GM12878 (cell line): Measurements from ENCODE around the gene NCLN. TPM values are rescaled to one million over a fixed set of nuclear protein-coding genes. Genes with fewer than 3 reads are reported as not detected.
A peak's percentile ranks its signal among the peaks of the same experiment; 100 is the strongest.

Source experiments
- ASH2L ChIP-seq: fragments of 300-600, 200-600 bp; sonication (generic); IDR thresholded peaks from 2 replicates; pipeline ENCODE4 v1.6.1; 2017; ENCODE audit warnings: low read depth, mild to moderate bottlenecking, borderline replicate concordance
- BMI1 ChIP-seq: fragments of 450-650 bp; IDR thresholded peaks from 2 replicates; pipeline ENCODE4 v1.6.1; 2016; ENCODE audit warnings: mild to moderate bottlenecking, moderate library complexity, borderline replicate concordance
- BRCA1 ChIP-seq: IDR thresholded peaks from 2 replicates; pipeline ENCODE4 v1.6.1; 2011; ENCODE audit warnings: low read depth, low read length, improper control_type of control experiment
- CHD2 ChIP-seq: IDR thresholded peaks from 2 replicates; pipeline ENCODE4 v1.6.1; 2011; ENCODE audit warnings: low read depth, low read length, improper control_type of control experiment, borderline replicate concordance
- CHD4 ChIP-seq: fragments of 200-600 bp; sonication (generic); IDR thresholded peaks from 2 replicates; pipeline ENCODE4 v1.6.1; 2016; ENCODE audit warnings: mild to moderate bottlenecking
- DPF2 ChIP-seq: fragments of 450-650 bp; IDR thresholded peaks from 2 replicates; pipeline ENCODE4 v1.6.1; 2017; ENCODE audit warnings: mild to moderate bottlenecking
- HDGF ChIP-seq: fragments of 450-650 bp; IDR thresholded peaks from 2 replicates; pipeline ENCODE4 v1.6.1; 2016; ENCODE audit warnings: antibody characterized with exemption
- KAT2A ChIP-seq: conservative IDR thresholded peaks from 2 replicates; pipeline ENCODE4 v1.6.1; 2011; ENCODE audit warnings: low read depth, low read length; ENCODE audit not compliant: control insufficient read depth
- KDM1A ChIP-seq: fragments of 200-600 bp; sonication (generic); IDR thresholded peaks from 2 replicates; pipeline ENCODE4 v1.6.1; 2016; ENCODE audit warnings: borderline replicate concordance
- MEF2B ChIP-seq: fragments of 450-650 bp; IDR thresholded peaks from 2 replicates; pipeline ENCODE4 v1.6.1; 2018; ENCODE audit warnings: mild to moderate bottlenecking, moderate library complexity; ENCODE audit not compliant: partially characterized antibody, poor library complexity, severe bottlenecking
- MYB ChIP-seq: fragments of 150-350 bp; IDR thresholded peaks from 2 replicates; pipeline ENCODE4 v1.6.1; 2014; ENCODE audit warnings: mild to moderate bottlenecking, low read depth, low read length, borderline replicate concordance
- POLR2AphosphoS2 ChIP-seq: IDR thresholded peaks from 2 replicates; pipeline ENCODE4 v1.6.1; 2011; ENCODE audit warnings: low read depth, mild to moderate bottlenecking, low read length, improper control_type of control experiment, moderate library complexity
- STAT3 ChIP-seq: IDR thresholded peaks from 2 replicates; pipeline ENCODE4 v1.6.1; 2011; ENCODE audit warnings: low read depth, low read length, improper control_type of control experiment
- TARDBP ChIP-seq: IDR thresholded peaks from 2 replicates; pipeline ENCODE4 v1.6.1; 2016; ENCODE audit warnings: borderline replicate concordance
- TCF12 ChIP-seq: IDR thresholded peaks from 2 replicates; pipeline ENCODE4 v1.6.1; 2011; ENCODE audit warnings: low read depth, mild to moderate bottlenecking, low read length
- TCF3 ChIP-seq: IDR thresholded peaks from 2 replicates; pipeline ENCODE4 v1.6.1; 2012; ENCODE audit warnings: low read depth, mild to moderate bottlenecking, low read length, borderline replicate concordance; ENCODE audit not compliant: insufficient read depth
- YY1 ChIP-seq: IDR thresholded peaks from 2 replicates; pipeline ENCODE4 v1.6.1; 2011; ENCODE audit warnings: low read depth, mild to moderate bottlenecking, low read length
- ZNF24 ChIP-seq: fragments of 450-650 bp; IDR thresholded peaks from 2 replicates; pipeline ENCODE4 v1.6.1; 2017; ENCODE audit warnings: antibody characterized with exemption, mild to moderate bottlenecking
- polyA plus RNA-seq, 11 experiments: library from polyadenylated mRNA; depleted of rRNA in 4 of 11; unstranded in 6 of 11; stranded (reverse) in 5 of 11; fragments of >200 nt; fragmentation: Nextera tagmentation in 4 of 11; fragmentation: Illumina TruSeq in 1 of 11; extraction: Ambion mirVana in 4 of 11; extraction: Trizol in 1 of 11; gene quantifications; 1 replicate in 1 of 11; 2 replicates in 10 of 11; pipeline versions ENCODE4 v1.2.1 to v1.2.3, GENCODE V29; 2011 to 2016; ENCODE audit warnings: inconsistent platforms in 2 of 11, missing spikeins in 2 of 11, low read depth in 1 of 11
- total RNA-seq, 4 experiments: library from RNA; depleted of rRNA in 3 of 4; stranded (reverse); fragments of >200 nt in 3 of 4; fragmentation: Illumina TruSeq in 1 of 4; extraction: Trizol in 1 of 4; gene quantifications; 2 replicates each; pipeline versions ENCODE4 v1.2.1 to v1.2.3, GENCODE V29; 2013 to 2021
- TF ChIP-seq, protein P1 (sequence below): fragments of 450-650 bp; IDR thresholded peaks from 2 replicates; pipeline ENCODE4 v1.6.1; 2018; ENCODE audit warnings: mild to moderate bottlenecking, low read depth, moderate library complexity; ENCODE audit not compliant: partially characterized antibody
- TF ChIP-seq, protein P2 (sequence below): fragments of 150-350 bp; IDR thresholded peaks from 2 replicates; pipeline ENCODE4 v1.6.1; 2016; ENCODE audit warnings: low read depth, low read length
- TF ChIP-seq, protein P3 (sequence below): fragments of 450-650 bp; IDR thresholded peaks from 2 replicates; pipeline ENCODE4 v1.6.1; 2017; ENCODE audit warnings: antibody characterized with exemption, mild to moderate bottlenecking, moderate library complexity

NCLN gene
- total and polyA plus RNA-seq, 10 of the 15 experiments (the other 5 are each of a cell fraction or from before 2014, with no cell fraction given), result 2.2 to 79.1 (median 36.0) TPM

DNA sequence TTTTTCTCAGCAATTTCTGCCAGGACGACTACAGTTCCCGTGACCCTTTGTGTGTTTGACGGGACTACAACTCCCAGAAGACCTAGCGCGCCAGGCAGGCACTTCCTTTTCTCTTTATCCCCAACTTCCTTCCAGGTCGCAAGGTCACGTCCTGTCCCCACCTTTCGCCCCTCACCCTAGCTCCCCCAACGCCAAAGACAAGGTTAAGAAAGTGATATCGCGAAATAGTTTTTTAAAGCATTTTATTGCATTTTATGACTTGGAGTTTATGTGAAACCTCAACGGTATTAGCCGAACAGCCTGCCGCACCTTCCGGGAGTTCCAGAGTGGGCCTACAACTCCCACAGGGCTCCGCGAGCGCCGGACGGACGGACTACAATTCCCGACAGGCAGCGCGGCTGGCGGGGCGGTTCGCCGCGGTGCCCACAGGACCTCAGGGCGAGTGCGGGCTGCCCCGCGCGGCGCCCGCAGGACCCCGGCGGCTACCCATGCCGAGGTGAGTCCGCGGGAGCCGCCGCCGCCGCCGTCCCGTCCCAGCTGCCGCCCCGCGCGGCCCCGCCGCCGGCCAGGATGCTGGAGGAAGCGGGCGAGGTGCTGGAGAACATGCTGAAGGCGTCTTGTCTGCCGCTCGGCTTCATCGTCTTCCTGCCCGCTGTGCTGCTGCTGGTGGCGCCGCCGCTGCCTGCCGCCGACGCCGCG lies at the start of gene NCLN (continued):
- no peak for TF ChIP-seq TCF3
- TF ChIP-seq TCF12, result no peak
- TF ChIP-seq ZNF24, result peak; percentile 7; the same call in 1 of the 2 replicates
- no peak for TF ChIP-seq BMI1
- peak; percentile 60; the same call in 1 of the 2 replicates for TF ChIP-seq CHD2
- TF ChIP-seq, protein P1, sequence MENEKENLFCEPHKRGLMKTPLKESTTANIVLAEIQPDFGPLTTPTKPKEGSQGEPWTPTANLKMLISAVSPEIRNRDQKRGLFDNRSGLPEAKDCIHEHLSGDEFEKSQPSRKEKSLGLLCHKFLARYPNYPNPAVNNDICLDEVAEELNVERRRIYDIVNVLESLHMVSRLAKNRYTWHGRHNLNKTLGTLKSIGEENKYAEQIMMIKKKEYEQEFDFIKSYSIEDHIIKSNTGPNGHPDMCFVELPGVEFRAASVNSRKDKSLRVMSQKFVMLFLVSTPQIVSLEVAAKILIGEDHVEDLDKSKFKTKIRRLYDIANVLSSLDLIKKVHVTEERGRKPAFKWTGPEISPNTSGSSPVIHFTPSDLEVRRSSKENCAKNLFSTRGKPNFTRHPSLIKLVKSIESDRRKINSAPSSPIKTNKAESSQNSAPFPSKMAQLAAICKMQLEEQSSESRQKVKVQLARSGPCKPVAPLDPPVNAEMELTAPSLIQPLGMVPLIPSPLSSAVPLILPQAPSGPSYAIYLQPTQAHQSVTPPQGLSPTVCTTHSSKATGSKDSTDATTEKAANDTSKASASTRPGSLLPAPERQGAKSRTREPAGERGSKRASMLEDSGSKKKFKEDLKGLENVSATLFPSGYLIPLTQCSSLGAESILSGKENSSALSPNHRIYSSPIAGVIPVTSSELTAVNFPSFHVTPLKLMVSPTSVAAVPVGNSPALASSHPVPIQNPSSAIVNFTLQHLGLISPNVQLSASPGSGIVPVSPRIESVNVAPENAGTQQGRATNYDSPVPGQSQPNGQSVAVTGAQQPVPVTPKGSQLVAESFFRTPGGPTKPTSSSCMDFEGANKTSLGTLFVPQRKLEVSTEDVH, result peak; percentile 80
- peak; percentile 36; the same call in 1 of the 2 replicates for TF ChIP-seq YY1
- TF ChIP-seq DPF2, result peak; percentile 68; the same call in 1 of the 2 replicates
- no peak for TF ChIP-seq STAT3
- TF ChIP-seq BRCA1, result no peak
- TF ChIP-seq TARDBP, result peak; percentile 82
- TF ChIP-seq KAT2A, result no peak
- no peak for TF ChIP-seq CHD4
- TF ChIP-seq MYB, result peak; percentile 98
- TF ChIP-seq POLR2AphosphoS2, result peak; percentile 83
- no peak for TF ChIP-seq KDM1A
- TF ChIP-seq ASH2L, result no peak
- peak; percentile 39; the same call in 1 of the 2 replicates for TF ChIP-seq HDGF
- TF ChIP-seq, protein P2, sequence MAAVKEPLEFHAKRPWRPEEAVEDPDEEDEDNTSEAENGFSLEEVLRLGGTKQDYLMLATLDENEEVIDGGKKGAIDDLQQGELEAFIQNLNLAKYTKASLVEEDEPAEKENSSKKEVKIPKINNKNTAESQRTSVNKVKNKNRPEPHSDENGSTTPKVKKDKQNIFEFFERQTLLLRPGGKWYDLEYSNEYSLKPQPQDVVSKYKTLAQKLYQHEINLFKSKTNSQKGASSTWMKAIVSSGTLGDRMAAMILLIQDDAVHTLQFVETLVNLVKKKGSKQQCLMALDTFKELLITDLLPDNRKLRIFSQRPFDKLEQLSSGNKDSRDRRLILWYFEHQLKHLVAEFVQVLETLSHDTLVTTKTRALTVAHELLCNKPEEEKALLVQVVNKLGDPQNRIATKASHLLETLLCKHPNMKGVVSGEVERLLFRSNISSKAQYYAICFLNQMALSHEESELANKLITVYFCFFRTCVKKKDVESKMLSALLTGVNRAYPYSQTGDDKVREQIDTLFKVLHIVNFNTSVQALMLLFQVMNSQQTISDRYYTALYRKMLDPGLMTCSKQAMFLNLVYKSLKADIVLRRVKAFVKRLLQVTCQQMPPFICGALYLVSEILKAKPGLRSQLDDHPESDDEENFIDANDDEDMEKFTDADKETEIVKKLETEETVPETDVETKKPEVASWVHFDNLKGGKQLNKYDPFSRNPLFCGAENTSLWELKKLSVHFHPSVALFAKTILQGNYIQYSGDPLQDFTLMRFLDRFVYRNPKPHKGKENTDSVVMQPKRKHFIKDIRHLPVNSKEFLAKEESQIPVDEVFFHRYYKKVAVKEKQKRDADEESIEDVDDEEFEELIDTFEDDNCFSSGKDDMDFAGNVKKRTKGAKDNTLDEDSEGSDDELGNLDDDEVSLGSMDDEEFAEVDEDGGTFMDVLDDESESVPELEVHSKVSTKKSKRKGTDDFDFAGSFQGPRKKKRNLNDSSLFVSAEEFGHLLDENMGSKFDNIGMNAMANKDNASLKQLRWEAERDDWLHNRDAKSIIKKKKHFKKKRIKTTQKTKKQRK, result no peak
- peak; percentile 31 for TF ChIP-seq MEF2B
- TF ChIP-seq, protein P3, sequence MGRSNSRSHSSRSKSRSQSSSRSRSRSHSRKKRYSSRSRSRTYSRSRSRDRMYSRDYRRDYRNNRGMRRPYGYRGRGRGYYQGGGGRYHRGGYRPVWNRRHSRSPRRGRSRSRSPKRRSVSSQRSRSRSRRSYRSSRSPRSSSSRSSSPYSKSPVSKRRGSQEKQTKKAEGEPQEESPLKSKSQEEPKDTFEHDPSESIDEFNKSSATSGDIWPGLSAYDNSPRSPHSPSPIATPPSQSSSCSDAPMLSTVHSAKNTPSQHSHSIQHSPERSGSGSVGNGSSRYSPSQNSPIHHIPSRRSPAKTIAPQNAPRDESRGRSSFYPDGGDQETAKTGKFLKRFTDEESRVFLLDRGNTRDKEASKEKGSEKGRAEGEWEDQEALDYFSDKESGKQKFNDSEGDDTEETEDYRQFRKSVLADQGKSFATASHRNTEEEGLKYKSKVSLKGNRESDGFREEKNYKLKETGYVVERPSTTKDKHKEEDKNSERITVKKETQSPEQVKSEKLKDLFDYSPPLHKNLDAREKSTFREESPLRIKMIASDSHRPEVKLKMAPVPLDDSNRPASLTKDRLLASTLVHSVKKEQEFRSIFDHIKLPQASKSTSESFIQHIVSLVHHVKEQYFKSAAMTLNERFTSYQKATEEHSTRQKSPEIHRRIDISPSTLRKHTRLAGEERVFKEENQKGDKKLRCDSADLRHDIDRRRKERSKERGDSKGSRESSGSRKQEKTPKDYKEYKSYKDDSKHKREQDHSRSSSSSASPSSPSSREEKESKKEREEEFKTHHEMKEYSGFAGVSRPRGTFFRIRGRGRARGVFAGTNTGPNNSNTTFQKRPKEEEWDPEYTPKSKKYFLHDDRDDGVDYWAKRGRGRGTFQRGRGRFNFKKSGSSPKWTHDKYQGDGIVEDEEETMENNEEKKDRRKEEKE, result peak; percentile 42; the same call in 1 of the 2 replicates
